Stimulated activated CD4-positive, alpha-beta T cell treated with anti-CD3 and anti-CD28 coated beads, Interleukin-4, amount 100 ng/mL, for 24 hours (primary cell): ENCODE measurements around the gene SENP8.

Experiments used
- DNase-seq: peaks from one replicate; pipeline ENCODE4 v3.0.0-alpha.2; 2020

The SENP8 gene

GRCh38 chr15:72178976-72179585, 60.9 kb downstream of the SENP8 start:
- DNase-seq: no peak

GRCh38 chr15:72179950-72180581, 61.9 kb downstream of the SENP8 start:
- DNase-seq: no peak

- DNase-seq: no peak
Measured at GRCh38 chr15:72180761-72181324, 62.6 kb downstream of the SENP8 start.

- no peak for DNase-seq
Measured at GRCh38 chr15:72182244-72182643, 64.0 kb downstream of the SENP8 start.

- no peak for DNase-seq
Measured at GRCh38 chr15:72182673-72183072, 64.5 kb downstream of the SENP8 start.

GRCh38 chr15:72183781-72184164, 65.6 kb downstream of the SENP8 start:
- DNase-seq: no peak

- no peak for DNase-seq
Measured at GRCh38 chr15:72184165-72184811, 66.1 kb downstream of the SENP8 start.

- DNase-seq: no peak
Measured at GRCh38 chr15:72189250-72189902, 71.2 kb downstream of the SENP8 start.

GRCh38 chr15:72192416-72192815, 74.2 kb downstream of the SENP8 start:
- no peak for DNase-seq
